Measurements from ENCODE around the gene KDELR3. TPM values are rescaled to one million over a fixed set of nuclear protein-coding genes. Genes with fewer than 3 reads are reported as not detected.

The KDELR3 gene
- total RNA-seq, 1 experiment from 2014 or later, result 26.1 TPM

- no peak overlapping the region for H3K27ac ChIP-seq
- H3K27me3 ChIP-seq (replicated peaks), result peaks cover 39% of the 10 kb centered on the region
- H3K36me3 ChIP-seq, result no peaks in the 10 kb centered on the region
- no peak for DNase-seq (ENCODE audit: low read depth in 1 of 2, low spot score in 2 of 2)
- no peak overlapping the region for H3K4me3 ChIP-seq
- H3K9me3 ChIP-seq (replicated peaks), result no peaks in the 10 kb centered on the region
- no peaks in the 10 kb centered on the region for H3K4me1 ChIP-seq (replicated peaks)
Measured at GRCh38 chr22:38444783-38445182, 23.1 kb upstream of the KDELR3 start.

GRCh38 chr22:38446018-38446601 lies 21.8 kb upstream of the KDELR3 start:
- no peak for DNase-seq (ENCODE audit: low read depth in 1 of 2, low spot score in 2 of 2)
- Histone ChIP-seq H3K4me3 (no peak overlapping the region), H3K27me3 (replicated peaks) (peaks cover 52% of the 10 kb centered on the region), H3K9me3 (replicated peaks) (no peaks in the 10 kb centered on the region), H3K4me1 (replicated peaks) (no peaks in the 10 kb centered on the region), H3K27ac (no peak overlapping the region), H3K36me3 (no peaks in the 10 kb centered on the region)

GRCh38 chr22:38448945-38449745 lies 18.8 kb upstream of the KDELR3 start:
- no peak overlapping the region for H3K4me3 ChIP-seq
- H3K27me3 ChIP-seq (replicated peaks), result peaks cover 65% of the 10 kb centered on the region
- H3K36me3 ChIP-seq, result no peaks in the 10 kb centered on the region
- H3K27ac ChIP-seq, result no peak overlapping the region
- no peaks in the 10 kb centered on the region for H3K4me1 ChIP-seq (replicated peaks)
- no peak for DNase-seq (ENCODE audit: low read depth in 1 of 2, low spot score in 2 of 2)
- H3K9me3 ChIP-seq (replicated peaks), result no peaks in the 10 kb centered on the region

GRCh38 chr22:38449776-38450175 lies 18.1 kb upstream of the KDELR3 start:
- peaks cover 2% of the 10 kb centered on the region; the same call in 1 of the 2 replicates for H3K4me1 ChIP-seq (replicated peaks)
- H3K27me3 ChIP-seq (replicated peaks), result peaks cover 71% of the 10 kb centered on the region
- H3K9me3 ChIP-seq (replicated peaks), result 0 out of 2 replicates have a peak, but pooled peaks cover 1% of the 10 kb centered on the region
- H3K36me3 ChIP-seq, result no peaks in the 10 kb centered on the region
- no peak overlapping the region for H3K27ac ChIP-seq
- DNase-seq (ENCODE audit: low read depth in 1 of 2, low spot score in 2 of 2), result no peak
- no peak overlapping the region for H3K4me3 ChIP-seq

GRCh38 chr22:38450234-38450797 lies 17.6 kb upstream of the KDELR3 start:
- no peak overlapping the region for H3K27ac ChIP-seq
- DNase-seq (ENCODE audit: low read depth in 1 of 2, low spot score in 2 of 2), result no peak
- H3K4me1 ChIP-seq (replicated peaks), result peaks cover 4% of the 10 kb centered on the region; the same call in 1 of the 2 replicates
- H3K27me3 ChIP-seq (replicated peaks), result peaks cover 73% of the 10 kb centered on the region
- H3K9me3 ChIP-seq (replicated peaks), result 0 out of 2 replicates have a peak, but pooled peaks cover 2% of the 10 kb centered on the region
- no peaks in the 10 kb centered on the region for H3K36me3 ChIP-seq
- no peak overlapping the region for H3K4me3 ChIP-seq

- Histone ChIP-seq H3K27ac (no peak overlapping the region), H3K4me1 (replicated peaks) (peaks cover 4% of the 10 kb centered on the region; the same call in 1 of the 2 replicates), H3K36me3 (no peaks in the 10 kb centered on the region), H3K9me3 (replicated peaks) (0 out of 2 replicates have a peak, but pooled peaks cover 2% of the 10 kb centered on the region), H3K4me3 (no peak overlapping the region), H3K27me3 (replicated peaks) (peaks cover 74% of the 10 kb centered on the region)
- DNase-seq (ENCODE audit: low read depth in 1 of 2, low spot score in 2 of 2), result no peak
Measured at GRCh38 chr22:38451404-38451803, 16.5 kb upstream of the KDELR3 start.

- H3K27ac ChIP-seq, result no peak overlapping the region
- H3K9me3 ChIP-seq (replicated peaks), result 0 out of 2 replicates have a peak, but pooled peaks cover 2% of the 10 kb centered on the region
- no peak overlapping the region for H3K4me3 ChIP-seq
- peaks cover 79% of the 10 kb centered on the region for H3K27me3 ChIP-seq (replicated peaks)
- no peaks in the 10 kb centered on the region for H3K36me3 ChIP-seq
- H3K4me1 ChIP-seq (replicated peaks), result peaks cover 4% of the 10 kb centered on the region; the same call in 1 of the 2 replicates
- no peak for DNase-seq (ENCODE audit: low read depth in 1 of 2, low spot score in 2 of 2)
Measured at GRCh38 chr22:38451864-38452263, 16.0 kb upstream of the KDELR3 start.

GRCh38 chr22:38452373-38453065 lies 15.4 kb upstream of the KDELR3 start:
- H3K4me3 ChIP-seq, result no peak overlapping the region
- H3K9me3 ChIP-seq (replicated peaks), result 0 out of 2 replicates have a peak, but pooled peaks cover 2% of the 10 kb centered on the region
- H3K36me3 ChIP-seq, result no peaks in the 10 kb centered on the region
- H3K27ac ChIP-seq, result no peak overlapping the region
- DNase-seq (ENCODE audit: low read depth in 1 of 2, low spot score in 2 of 2), result no peak
- peaks cover 85% of the 10 kb centered on the region for H3K27me3 ChIP-seq (replicated peaks)
- peaks cover 4% of the 10 kb centered on the region; the same call in 1 of the 2 replicates for H3K4me1 ChIP-seq (replicated peaks)

- Histone ChIP-seq H3K4me3 (no peak overlapping the region), H3K4me1 (replicated peaks) (peaks cover 4% of the 10 kb centered on the region; the same call in 1 of the 2 replicates), H3K27ac (no peak overlapping the region), H3K36me3 (no peaks in the 10 kb centered on the region), H3K27me3 (replicated peaks) (peaks cover 92% of the 10 kb centered on the region), H3K9me3 (replicated peaks) (0 out of 2 replicates have a peak, but pooled peaks cover 2% of the 10 kb centered on the region)
- DNase-seq (ENCODE audit: low read depth in 1 of 2, low spot score in 2 of 2), result no peak
Measured at GRCh38 chr22:38453066-38453672, 14.7 kb upstream of the KDELR3 start.

- DNase-seq (ENCODE audit: low read depth in 1 of 2, low spot score in 2 of 2), result no peak
- Histone ChIP-seq H3K9me3 (replicated peaks) (0 out of 2 replicates have a peak, but pooled peaks cover 2% of the 10 kb centered on the region), H3K4me1 (replicated peaks) (peaks cover 4% of the 10 kb centered on the region; the same call in 1 of the 2 replicates), H3K4me3 (no peak overlapping the region), H3K36me3 (no peaks in the 10 kb centered on the region), H3K27me3 (replicated peaks) (peaks cover 92% of the 10 kb centered on the region), H3K27ac (no peak overlapping the region)
Measured at GRCh38 chr22:38453996-38454352, 13.9 kb upstream of the KDELR3 start.

GRCh38 chr22:38454353-38455075 lies 13.4 kb upstream of the KDELR3 start:
- H3K36me3 ChIP-seq, result no peaks in the 10 kb centered on the region
- 0 out of 2 replicates have a peak, but pooled peaks cover 2% of the 10 kb centered on the region for H3K9me3 ChIP-seq (replicated peaks)
- no peak overlapping the region for H3K4me3 ChIP-seq
- DNase-seq (ENCODE audit: low read depth in 1 of 2, low spot score in 2 of 2), result no peak
- peaks cover 92% of the 10 kb centered on the region for H3K27me3 ChIP-seq (replicated peaks)
- peaks cover 4% of the 10 kb centered on the region; the same call in 1 of the 2 replicates for H3K4me1 ChIP-seq (replicated peaks)
- no peak overlapping the region for H3K27ac ChIP-seq

- Histone ChIP-seq H3K27ac (no peak within 1 kb of the TSS), H3K27me3 (replicated peaks) (peaks cover 89% of the 10 kb centered on the region), H3K36me3 (no peaks in the 10 kb centered on the region), H3K9me3 (replicated peaks) (0 out of 2 replicates have a peak, but pooled peaks cover 2% of the 10 kb centered on the region), H3K4me1 (replicated peaks) (peaks cover 4% of the 10 kb centered on the region; the same call in 1 of the 2 replicates), H3K4me3 (no peak within 1 kb of the TSS)
- DNase-seq (ENCODE audit: low read depth in 1 of 2, low spot score in 2 of 2), result no peak
Measured at GRCh38 chr22:38455076-38455529, 12.8 kb upstream of the KDELR3 start, which contains the start of gene KCNJ4. Gene KCNJ4 (minus strand): TSS chr22:38455199. CDS start chr22:38428132, 27,067 bp downstream.

All from SJSA1 (cell line).